SW480 (cell line): ENCODE data around the gene EFNA5.

Experiments used
- DNase-seq: peaks from one replicate; pipeline ENCODE4 v3.0.0-alpha.2; 2016; ENCODE audit warnings: low spot score

Gene EFNA5

GRCh38 chr5:107670932-107671741 lies at the start of gene EFNA5:
Gene EFNA5, minus strand, starts transcription at chr5:107670937.
- DNase-seq, result peak; percentile 52

GRCh38 chr5:107719034-107719606 lies 48.4 kb upstream of the EFNA5 start:
- DNase-seq, result no peak

GRCh38 chr5:107717816-107718215 lies 47.1 kb upstream of the EFNA5 start:
- no peak for DNase-seq

GRCh38 chr5:107713228-107713627 lies 42.5 kb upstream of the EFNA5 start:
- no peak for DNase-seq

GRCh38 chr5:107712359-107712870 lies 41.7 kb upstream of the EFNA5 start:
- no peak for DNase-seq

GRCh38 chr5:107705402-107706014 lies 34.8 kb upstream of the EFNA5 start:
- no peak for DNase-seq

- no peak for DNase-seq
Observed at GRCh38 chr5:107704681-107705401, 34.1 kb upstream of the EFNA5 start.

- DNase-seq, result no peak
Observed at GRCh38 chr5:107700481-107700880, 29.7 kb upstream of the EFNA5 start.

GRCh38 chr5:107699425-107699824 lies 28.7 kb upstream of the EFNA5 start:
- DNase-seq, result no peak

GRCh38 chr5:107698286-107698685 lies 27.5 kb upstream of the EFNA5 start:
- DNase-seq, result no peak

GRCh38 chr5:107696498-107696897 lies 25.8 kb upstream of the EFNA5 start:
- no peak for DNase-seq

GRCh38 chr5:107696080-107696479 lies 25.3 kb upstream of the EFNA5 start:
- no peak for DNase-seq

GRCh38 chr5:107687937-107688336 lies 17.2 kb upstream of the EFNA5 start:
- DNase-seq, result no peak

GRCh38 chr5:107687404-107687803 lies 16.7 kb upstream of the EFNA5 start:
- no peak for DNase-seq

GRCh38 chr5:107682533-107682932 lies 11.8 kb upstream of the EFNA5 start:
- no peak for DNase-seq

GRCh38 chr5:107680799-107681198 lies 10.1 kb upstream of the EFNA5 start:
- no peak for DNase-seq

- DNase-seq, result no peak
Observed at GRCh38 chr5:107680099-107680498, 9.4 kb upstream of the EFNA5 start.

GRCh38 chr5:107676702-107677101 lies 6.0 kb upstream of the EFNA5 start:
- no peak for DNase-seq

- DNase-seq, result no peak
Observed at GRCh38 chr5:107675201-107675600, 4.5 kb upstream of the EFNA5 start.

- DNase-seq, result no peak
Observed at GRCh38 chr5:107674655-107675054, 3.9 kb upstream of the EFNA5 start.

GRCh38 chr5:107673368-107674136 lies 2.8 kb upstream of the EFNA5 start:
- DNase-seq, result peak; percentile 94

- no peak for DNase-seq
Observed at GRCh38 chr5:107673039-107673367, 2.3 kb upstream of the EFNA5 start.
